Ovary (tissue), 3 donors: ENCODE results near the gene ZNF362.

Experiments used
- EP300 ChIP-seq: sonication (generic); formaldehyde crosslinking; IDR thresholded peaks from one replicate; pipeline ENCODE4 v1.6.1; 2017; ENCODE audit warnings: antibody characterized with exemption
- TF ChIP-seq, protein P1 (sequence below), 3 donors: fragments of 450-650 bp in 2 of 3; fragments of 200-600 bp in 1 of 3; IDR thresholded peaks; one replicate each; pipeline versions ENCODE4 v1.5.1 to v1.8.0; 2016 to 2022; ENCODE audit warnings: antibody characterized with exemption in 3 of 3, mild to moderate bottlenecking in 1 of 3
- donor health status: DM: no; HTN: no; CAD: no.

GRCh38 chr1:33256471-33257206 lies at the start of gene ZNF362:
- TF ChIP-seq, protein P1, sequence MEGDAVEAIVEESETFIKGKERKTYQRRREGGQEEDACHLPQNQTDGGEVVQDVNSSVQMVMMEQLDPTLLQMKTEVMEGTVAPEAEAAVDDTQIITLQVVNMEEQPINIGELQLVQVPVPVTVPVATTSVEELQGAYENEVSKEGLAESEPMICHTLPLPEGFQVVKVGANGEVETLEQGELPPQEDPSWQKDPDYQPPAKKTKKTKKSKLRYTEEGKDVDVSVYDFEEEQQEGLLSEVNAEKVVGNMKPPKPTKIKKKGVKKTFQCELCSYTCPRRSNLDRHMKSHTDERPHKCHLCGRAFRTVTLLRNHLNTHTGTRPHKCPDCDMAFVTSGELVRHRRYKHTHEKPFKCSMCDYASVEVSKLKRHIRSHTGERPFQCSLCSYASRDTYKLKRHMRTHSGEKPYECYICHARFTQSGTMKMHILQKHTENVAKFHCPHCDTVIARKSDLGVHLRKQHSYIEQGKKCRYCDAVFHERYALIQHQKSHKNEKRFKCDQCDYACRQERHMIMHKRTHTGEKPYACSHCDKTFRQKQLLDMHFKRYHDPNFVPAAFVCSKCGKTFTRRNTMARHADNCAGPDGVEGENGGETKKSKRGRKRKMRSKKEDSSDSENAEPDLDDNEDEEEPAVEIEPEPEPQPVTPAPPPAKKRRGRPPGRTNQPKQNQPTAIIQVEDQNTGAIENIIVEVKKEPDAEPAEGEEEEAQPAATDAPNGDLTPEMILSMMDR (IDR thresholded peaks at IDR 0.05), result no peak
- no peak for TF ChIP-seq EP300
